Superior temporal gyrus (tissue), 1 donor: ENCODE data around the gene KRTAP5-11.
A peak's percentile ranks its signal among the peaks of the same experiment; 100 is the strongest.
"Not testable (repeated sequence)": the region's sequence is repeated elsewhere in the genome, so short reads cannot be mapped to it uniquely, and the experiment has no call there.

ENCODE experiments used
- DNase-seq: peaks from one replicate; pipeline ENCODE4 v3.0.0-alpha.2; 2016; ENCODE audit errors: extremely low spot score

KRTAP5-11 gene

DNA sequence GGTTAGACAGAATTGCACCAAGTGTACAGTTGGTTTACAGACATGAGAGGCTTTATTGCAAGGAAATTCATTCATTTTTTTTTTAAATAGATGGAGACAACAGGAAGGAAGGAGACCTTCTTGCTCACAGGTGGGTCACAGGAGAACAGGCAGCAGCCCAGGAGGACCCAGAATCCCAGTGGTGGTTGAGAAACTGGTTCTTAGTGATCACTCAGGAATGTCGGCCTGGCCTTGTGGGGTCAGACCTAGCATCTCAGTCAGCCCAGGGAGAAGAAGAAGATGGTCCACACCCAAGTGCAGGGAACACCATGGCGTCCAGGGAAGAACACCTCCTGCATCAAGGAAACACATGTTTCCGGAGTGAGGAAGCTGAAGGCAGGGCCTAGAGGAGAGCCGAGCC, 849 bp downstream of the KRTAP5-11 start:
- no peak for DNase-seq

DNA sequence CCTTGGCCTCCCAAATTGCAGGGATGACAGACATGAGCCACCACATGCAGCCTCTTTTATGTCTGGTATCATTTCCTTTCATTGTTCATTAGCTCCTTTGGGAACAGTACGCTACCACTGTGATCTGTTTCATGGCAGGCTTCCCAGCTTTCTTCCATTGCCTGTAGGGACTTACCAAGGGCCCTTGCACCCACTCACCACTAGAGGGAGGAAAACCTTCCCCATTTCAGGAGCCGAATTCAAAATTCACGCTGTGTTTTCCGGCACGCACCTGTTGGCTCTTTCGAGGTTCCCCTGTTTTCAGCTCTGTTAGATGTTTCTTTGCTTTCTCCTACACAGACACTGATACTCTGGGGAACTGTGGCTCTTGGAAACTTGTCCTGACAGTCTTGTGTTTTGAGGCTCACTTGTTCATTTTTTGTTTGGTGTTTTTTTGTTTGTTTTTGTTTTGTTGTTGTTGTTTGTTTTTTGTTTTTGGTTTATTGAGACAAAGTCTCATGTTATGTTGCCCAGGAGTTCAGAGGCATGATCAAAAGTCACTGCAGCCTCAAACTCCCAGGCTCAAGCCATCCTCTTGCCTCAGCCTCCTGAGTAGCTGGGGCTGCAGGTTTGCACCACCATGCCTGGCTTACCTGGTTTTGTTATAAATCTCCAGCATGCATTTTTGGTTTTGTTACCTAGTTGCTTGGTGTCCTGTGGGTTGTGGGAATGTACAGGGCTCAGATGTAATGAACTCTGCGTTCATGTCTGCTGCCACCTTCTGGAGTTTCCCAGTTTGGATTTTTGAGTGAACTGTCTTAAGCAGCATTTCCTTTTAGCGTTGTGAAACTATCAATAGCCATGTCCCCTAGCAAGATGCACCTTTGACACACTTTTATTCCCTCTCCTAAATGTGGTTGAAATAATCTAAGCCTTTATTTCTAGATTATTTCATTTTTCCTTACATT, 2.3 kb downstream of the KRTAP5-11 start:
- DNase-seq = peak; percentile 86

DNA sequence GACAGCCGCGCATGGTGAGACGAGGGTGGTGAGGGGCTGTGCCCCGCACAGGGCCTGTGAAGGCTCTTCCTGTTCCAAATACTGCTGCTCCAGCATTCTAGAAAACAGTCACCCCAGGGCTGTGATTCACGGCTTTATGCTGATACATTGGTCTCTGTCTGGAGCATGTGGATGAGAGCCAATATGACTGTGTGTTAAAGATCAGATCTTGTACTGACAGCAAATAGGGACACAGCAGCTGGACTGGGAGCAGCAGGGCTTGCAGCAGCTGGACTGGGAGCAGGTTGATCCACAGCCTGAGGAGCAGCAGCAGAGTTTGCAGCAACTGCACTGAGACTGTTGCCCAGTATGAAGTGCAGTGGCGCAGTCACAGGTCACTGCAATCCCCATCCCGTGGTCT, 3.2 kb downstream of the KRTAP5-11 start:
- not testable (repeated sequence) for DNase-seq

DNA sequence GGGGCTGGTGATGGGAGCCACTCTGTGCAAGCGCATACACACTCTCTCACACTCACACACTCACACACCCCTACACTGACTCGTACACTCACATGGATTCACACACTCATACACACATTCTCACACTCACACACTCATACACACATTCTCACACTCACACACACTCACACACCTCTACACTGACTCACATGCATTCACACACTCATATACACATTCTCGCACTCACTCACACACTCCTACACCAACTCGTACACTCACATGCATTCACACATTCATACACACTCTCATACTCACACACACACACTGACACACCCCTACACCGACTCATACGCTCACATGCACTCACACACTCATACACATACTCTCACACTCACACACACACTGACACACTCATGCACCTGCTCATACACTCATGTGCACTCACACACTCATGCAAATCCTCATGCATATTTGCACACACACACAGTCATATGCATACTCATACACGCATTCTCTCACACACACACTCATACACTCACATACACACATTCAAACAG, 5.1 kb downstream of the KRTAP5-11 start:
- no peak for DNase-seq

DNA sequence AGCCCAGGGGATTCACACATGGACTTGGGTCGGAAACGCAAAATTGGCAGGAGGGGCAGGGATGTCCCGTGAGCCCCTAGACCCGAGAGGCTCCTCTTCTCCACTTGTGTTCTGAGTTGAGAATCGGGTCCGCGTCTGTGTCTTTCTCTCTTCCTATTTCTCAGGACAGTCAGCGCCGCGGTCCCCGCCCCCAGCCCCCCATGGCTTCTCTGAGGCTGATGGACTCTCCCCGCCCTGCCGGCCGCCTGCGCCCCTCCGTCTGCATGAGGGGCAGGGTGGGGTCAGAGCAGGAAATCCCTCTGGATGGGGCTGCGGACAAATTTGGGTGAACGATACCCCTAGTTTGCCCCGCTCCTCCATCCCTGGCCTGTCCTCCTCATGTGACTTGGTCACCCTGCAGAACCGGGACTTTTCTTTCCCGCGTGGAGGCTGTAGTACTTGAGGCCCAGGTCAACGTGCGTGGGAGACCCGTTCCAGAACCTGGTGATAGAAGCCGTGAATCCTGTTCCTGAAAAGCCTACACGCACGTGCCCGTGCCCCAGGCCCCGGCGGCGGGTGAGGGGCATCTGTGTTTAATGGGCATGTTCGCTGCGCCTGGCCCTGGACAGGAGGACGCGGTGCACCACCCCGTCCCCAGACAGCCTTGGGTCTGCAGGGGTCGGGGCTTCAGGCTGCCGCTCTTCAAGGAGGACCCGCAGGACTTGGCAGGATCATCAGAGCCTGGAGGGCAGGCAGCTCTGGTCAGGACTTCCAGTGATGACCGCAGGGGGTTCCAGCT, 5.8 kb downstream of the KRTAP5-11 start:
- DNase-seq = not testable (repeated sequence)

DNA sequence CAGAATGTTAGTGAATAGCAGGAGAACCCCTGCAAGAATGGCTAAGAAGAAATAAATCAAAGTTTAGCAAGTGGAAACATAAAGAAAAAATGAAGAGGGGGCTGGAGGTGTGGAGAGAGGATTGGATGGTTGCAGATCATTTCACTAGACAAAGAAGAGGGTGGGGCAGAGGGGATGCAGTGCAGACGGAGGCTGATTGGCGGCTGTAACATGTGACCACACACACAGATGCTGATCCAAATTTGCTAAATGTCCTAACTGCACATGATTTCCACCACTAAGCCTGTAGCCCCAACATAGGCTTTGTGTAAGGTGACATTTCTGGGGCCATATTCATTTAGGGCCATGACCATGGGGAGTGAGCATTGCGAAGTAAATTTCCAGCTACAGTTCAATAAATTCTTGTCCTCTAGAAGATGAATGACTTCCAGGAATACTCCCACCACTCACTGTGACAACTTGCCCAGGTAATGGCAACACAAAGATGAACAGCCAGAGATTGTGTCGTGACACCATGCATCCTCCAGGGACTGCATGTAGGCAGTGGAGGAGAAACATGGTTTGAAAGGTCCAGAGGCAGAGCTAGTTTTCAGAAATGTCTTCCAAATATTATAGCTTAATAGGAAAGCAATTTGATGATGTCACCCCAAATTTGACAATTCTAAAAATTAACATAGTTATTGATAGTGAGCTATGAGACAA, 6.8 kb downstream of the KRTAP5-11 start:
- DNase-seq = no peak

DNA sequence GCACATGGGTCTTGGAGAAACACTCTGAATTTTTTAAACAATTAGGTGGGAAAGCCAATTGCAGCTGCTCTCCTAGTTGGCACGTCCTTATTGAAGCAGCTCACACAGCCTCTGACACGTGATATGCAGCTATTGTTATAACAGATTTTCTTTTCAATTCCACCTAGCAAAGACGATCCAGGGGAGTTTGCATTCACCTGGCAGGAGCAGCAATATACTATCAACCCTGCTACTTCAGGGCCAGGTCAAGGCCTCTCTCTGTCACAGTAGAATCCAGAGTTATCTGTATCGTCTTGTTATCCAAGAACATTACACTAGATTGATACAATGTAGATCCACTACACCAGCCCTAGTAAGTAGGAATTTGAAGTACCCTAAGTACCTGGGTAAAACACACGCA, 8.3 kb downstream of the KRTAP5-11 start:
- no peak for DNase-seq

DNA sequence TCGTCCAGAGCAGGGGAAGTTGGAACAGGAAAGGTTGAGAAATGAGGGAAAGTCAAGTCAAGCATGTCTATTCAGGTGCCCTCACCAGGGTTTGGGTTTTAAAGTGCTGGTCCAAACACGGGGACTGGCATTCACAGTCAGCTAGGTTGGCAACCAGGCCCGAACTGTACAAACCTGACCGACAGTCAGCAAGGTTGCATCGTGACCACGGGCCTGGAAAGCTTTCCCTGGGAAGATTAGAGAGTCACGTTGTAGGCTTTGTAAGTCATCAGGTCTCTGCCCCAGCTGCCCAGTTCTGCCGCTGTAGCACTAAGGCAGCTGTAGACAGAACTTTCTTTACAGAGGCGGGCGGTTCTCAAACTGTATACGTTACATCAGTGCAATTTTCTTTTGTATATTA, 9.9 kb downstream of the KRTAP5-11 start:
- no peak for DNase-seq

DNA sequence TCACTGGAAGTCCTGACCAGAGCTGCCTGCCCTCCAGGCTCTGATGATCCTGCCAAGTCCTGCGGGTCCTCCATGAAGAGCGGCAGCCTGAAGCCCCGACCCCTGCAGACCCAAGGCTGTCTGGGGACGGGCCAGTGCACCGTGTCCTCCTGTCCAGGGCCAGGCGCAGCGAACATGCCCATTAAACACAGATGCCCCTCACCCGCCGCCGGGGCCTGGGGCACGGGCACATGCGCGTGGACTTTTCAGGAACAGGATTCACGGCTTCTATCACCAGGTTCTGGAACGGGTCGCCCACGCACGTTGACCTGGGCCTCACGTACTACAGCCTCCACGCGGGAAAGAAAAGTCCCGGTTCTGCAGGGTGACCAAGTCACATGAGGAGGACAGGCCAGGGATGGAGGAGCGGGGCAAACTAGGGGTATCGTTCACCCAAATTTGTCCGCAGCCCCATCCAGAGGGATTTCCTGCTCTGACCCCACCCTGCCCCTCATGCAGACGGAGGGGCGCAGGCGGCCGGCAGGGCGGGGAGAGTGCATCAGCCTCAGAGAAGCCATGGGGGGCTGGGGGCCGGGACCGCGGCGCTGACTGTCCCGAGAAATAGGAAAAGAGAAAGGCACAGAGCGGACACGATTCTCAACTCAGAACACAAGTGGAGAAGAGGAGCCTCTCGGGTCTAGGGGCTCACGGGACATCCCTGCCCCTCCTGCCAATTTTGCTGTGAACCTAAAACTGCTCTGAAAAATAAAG, 11.4 kb downstream of the KRTAP5-11 start:
- DNase-seq = not testable (repeated sequence)

DNA sequence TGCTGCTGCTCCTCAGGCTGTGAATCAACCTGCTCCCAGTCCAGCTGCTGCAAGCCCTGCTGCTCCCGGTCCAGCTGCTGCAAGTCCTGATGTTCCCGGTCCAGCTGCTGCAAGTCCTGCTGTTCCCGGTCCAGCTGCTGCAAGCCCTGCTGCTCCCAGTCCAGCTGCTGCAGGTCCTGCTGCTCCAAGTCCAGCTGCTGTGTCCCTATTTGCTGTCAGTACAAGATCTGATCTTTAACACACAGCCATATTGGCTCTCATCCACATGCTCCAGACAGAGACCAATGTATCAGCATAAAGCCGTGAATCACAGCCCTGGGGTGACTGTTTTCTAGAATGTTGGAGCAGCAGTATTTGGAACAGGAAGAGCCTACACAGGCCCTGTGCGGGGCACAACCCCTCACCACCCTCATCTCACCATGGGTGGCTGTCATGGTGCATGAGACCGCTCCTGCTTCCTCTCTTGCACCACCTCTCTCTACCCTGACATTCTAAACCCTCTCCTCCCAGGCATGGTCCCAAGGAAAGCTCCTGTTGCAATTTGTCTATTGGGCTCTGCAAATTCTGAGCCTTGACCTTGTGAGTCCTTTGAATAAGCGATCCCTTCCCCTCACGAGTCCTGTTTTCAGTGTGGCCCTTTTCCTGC, 13.8 kb downstream of the KRTAP5-11 start:
- no peak for DNase-seq

DNA sequence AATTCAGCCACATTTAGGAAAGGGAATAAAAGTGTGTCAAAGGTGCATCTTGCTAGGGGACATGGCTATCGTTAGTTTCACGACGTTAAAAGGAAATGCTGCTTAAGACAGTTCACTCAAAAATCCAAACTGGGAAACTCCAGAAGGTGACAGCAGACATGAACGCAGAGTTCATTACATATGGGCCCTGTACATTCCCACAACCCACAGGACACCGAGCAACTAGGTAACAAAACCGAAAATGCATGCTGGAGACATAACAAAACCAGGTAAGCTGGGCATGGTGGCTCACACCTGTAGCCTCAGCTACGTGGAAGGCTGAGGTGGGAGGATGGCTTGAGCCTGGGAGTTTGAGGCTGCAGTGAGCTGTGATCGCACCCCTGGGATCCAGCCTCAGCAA, 15.0 kb downstream of the KRTAP5-11 start:
- not testable (repeated sequence) for DNase-seq

DNA sequence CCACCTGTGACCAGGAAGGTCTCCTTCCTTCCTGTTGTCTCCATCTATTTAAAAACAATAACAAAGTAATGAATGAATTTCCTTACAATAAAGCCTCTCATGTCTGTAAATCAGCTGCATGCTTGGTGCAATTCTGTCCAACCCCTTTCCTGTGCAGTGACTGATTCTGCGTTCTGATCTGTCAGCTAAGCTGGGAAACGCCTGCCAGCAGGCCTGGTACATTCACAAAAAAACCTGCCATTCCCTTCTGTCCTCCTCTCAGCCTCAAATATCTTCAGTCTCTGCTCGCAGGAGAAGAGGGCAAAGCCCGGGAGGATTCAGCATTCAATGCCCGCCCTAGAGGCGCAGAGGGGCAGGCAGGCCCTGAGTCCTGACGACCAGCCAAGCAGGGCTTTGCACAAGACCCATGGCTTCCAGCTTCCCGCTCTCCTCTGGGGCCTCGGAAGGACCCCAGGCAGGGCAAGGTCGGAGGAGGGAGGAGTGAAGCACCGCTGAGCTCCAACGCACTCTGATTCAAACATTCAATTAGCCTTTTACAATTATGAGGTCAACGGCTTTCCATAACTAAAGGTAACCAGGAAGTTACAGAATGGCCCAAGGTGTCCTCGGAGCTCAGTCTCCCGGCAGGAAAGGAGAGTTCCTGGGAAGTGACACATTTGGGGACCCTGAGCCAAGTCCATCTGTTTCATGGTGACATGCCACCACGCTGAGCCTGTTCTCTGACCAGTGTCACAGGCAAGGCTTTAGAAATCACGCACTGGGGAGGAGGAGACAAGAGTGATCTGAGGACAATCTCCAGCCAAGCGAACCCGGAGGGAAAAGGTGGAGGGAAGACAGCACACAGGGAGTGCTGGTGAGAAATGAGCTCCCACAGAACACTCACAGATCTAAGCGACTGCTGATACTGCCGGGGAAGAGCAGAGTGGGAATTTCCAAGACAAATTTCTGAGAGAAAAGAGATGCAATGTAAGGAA, 15.8 kb downstream of the KRTAP5-11 start:
- not testable (repeated sequence) for DNase-seq

DNA sequence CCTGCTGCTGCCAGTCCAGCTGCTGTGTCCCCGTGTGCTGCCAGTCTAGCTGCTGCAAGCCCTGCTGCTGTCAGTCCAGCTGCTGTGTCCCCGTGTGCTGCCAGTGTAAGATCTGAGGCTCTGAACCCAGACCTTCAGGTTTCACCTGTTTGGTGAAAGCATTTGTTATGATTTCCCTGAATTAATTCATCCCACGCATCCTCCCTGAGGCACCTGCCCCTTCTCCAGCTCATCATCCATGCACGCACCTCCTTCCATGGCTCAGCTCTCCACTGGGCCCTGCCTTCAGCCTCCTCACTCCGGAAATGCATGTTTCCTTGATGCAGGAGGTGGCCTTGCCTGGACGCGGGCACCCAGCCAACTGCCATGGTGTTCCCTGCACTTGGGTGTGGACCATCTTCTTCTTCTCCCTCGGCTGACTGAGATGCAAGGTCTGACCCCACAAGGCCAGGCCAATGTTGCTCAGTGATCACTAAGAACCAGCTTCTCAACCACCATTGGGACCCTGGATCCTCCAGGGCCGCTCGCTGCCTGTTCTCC, 16.5 kb downstream of the KRTAP5-11 start:
- no peak for DNase-seq

DNA sequence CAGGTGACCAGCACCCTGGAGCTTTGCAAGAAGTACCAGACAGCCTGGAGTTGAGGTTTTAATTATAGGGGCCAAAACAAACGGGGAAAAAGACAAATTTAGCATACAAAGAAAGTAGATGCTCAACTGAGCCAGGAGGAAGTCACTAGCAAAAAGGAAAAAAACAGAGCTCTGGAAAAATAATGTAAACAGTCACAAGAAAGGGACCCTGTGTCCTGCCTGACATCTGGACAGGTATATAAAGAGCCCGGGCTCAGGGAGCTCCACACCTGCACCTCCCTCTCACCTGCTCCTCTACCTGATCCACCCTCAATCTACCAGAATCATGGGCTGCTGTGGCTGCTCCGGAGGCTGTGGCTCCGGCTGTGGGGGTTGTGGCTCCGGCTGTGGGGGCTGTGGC, 17.4 kb downstream of the KRTAP5-11 start, which contains the start of gene KRTAP5-10:
Gene KRTAP5-10 (plus strand): TSS at position 301 of the 400 bp plus-strand sequence. CDS start 25 bp downstream, at position 326.
- no peak for DNase-seq

DNA sequence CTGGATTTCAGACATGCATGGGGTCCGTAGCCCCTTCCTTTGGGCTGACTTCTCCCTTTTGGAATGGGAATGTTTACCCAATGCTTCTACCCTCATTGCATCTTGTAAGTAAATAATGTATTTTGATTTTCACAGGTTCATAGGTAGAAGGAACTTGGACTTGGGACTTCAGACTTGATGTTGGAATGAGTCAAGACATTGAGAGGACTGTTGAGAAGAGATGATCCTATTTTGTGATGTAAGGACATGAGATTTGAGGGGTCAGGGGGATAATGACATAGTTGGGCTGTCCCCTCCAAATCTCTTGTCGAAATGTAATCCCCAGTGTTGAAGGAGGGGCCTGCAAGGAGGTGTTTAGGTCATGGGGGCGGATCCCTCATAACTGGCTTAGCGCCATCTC, 18.2 kb downstream of the KRTAP5-11 start:
- DNase-seq = no peak

DNA sequence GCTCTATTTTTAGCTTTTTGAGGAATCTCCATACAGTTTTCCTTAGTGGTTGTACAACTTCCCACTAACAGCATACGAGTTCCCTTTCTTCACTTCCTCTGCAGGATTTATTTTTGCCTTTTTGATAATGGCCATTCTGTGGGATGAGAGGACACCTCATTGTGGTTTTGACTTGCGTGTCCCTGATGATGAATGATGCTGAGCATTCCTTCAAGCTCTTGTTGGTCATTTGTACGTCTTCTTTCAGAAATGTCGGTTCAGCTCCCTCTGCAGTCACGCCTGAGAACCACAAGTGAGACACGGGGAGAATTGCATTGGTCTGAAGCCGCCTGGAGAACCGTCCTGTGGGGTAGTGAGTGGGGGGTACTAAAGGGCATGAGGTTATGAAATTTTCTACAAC, 19.3 kb downstream of the KRTAP5-11 start:
- DNase-seq = peak; percentile 52

DNA sequence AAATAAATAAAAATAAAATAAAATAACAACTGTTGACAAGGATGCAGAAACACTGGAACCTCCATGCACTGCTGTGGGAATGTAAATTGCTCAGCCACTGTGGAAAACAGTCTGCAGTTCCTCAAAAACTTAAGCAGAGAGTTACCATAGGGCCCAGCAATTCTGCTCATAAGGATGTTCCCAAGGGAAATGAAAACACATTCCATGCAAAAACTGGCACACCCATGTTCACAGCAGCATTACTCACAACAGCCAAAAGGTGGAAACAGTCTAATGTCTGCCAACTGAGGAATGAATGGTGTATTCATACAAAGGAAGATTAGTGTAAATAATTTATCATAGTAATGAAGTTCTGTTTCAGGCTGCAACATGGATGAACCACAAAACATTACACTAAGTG, 20.6 kb downstream of the KRTAP5-11 start:
- DNase-seq = no peak

DNA sequence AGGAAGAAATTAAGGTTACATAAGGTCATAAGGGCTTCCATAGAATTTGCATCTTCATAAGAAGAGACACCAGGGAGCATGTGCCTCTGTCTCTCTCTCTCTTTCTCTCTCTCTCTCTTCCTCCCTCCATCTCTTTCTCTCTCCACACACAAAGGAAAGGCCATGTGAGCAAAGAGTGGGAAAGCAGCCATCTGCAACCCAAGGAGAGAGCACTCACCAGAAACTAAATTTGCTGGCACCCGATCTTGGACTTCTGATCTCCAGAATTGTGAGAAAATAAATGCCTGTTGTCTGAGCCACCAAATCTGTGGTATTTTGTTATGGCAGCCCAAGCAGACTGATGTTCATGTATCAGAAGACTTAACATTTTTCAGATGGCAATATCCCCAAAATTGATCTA, 23.7 kb downstream of the KRTAP5-11 start:
- DNase-seq = peak; percentile 15

DNA sequence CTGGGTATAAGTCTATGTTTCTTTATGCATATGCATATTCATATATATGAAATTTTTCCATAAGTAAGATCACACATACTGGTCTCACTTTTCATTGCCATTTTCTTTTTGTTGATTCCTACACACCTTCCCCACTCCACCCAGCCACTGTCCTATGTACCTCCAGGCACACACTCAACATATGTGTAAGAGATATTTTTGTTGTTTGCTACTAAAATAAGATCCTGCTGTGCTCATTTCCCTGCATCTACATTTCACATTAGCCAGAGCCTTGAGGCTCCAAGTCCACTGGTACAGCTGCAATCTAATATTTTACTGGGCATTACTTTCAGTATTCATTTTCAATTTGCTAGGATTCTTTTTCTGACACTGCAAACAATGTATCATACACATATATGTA, 25.4 kb downstream of the KRTAP5-11 start:
- no peak for DNase-seq
